Measurements from ENCODE around the gene TBL1XR1.

DNA sequence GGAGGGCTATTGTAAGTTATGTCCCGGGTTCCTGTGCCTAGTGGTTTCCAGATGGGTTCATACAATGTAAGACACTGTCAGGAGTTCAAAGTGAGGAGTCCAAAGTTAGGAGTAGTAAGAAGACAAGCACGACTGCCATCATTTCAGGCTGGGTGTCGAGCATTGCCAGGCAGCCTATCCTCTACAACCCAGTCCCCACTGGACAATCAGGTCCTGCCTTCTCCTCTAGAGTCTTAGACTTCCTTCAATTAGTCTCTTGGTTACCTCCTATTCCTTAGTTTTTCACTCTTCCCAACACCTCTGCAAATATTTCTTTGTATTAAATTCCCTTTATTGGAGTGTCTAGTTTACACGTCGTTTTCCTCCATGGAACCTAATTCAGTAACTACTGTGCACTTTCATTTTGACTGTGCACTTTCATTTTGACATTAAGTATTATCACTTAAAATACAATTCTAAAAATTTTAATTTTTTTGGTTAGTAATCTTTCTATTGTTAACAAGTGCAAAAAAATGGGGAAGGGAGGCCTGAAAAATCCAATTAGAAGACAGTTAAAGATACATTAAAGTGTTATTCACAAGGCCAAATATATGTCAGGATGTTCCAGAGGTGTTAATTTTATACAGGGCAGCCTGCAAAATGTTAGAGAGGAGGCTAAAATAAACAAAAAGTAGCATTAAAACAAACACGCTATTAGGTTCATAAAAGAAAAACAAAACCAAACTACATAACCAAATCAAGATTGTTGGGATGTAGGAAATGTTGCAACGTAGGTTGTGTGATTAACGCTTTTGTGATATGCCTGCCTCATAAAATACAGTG is 155.3 kb downstream of the TBL1XR1 start:
- TF ChIP-seq, protein P1, sequence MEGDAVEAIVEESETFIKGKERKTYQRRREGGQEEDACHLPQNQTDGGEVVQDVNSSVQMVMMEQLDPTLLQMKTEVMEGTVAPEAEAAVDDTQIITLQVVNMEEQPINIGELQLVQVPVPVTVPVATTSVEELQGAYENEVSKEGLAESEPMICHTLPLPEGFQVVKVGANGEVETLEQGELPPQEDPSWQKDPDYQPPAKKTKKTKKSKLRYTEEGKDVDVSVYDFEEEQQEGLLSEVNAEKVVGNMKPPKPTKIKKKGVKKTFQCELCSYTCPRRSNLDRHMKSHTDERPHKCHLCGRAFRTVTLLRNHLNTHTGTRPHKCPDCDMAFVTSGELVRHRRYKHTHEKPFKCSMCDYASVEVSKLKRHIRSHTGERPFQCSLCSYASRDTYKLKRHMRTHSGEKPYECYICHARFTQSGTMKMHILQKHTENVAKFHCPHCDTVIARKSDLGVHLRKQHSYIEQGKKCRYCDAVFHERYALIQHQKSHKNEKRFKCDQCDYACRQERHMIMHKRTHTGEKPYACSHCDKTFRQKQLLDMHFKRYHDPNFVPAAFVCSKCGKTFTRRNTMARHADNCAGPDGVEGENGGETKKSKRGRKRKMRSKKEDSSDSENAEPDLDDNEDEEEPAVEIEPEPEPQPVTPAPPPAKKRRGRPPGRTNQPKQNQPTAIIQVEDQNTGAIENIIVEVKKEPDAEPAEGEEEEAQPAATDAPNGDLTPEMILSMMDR (conservative IDR thresholded peaks at IDR 0.05; ENCODE audit: low read depth, low read length): no peak
- no peak for TF ChIP-seq EZH2 (IDR thresholded peaks at IDR 0.05; ENCODE audit: borderline replicate concordance, low read depth, low read length, poor library complexity, severe bottlenecking)
